ENCODE data around the gene MB21D2.
"Not testable (repeated sequence)": the region's sequence is repeated elsewhere in the genome, so short reads cannot be mapped to it uniquely, and the experiment has no call there.

The MB21D2 gene

GRCh38 chr3:192799721-192800120 is 117.9 kb downstream of the MB21D2 start:
- Histone ChIP-seq H3K27ac (no peak overlapping the region), H3K36me3 (no peaks in the 10 kb centered on the region), H3K9me3 (no peaks in the 10 kb centered on the region), H3K4me3 (ENCODE audit: low read depth in 1 of 2, low read length in 1 of 2) (no peak overlapping the region), H3K4me1 (ENCODE audit: control insufficient read depth in 1 of 2, insufficient read depth in 1 of 2, low read depth in 1 of 2, low read length in 1 of 2) (no peaks in the 10 kb centered on the region), H3K27me3 (no peaks in the 10 kb centered on the region)
- TF ChIP-seq, protein P1, sequence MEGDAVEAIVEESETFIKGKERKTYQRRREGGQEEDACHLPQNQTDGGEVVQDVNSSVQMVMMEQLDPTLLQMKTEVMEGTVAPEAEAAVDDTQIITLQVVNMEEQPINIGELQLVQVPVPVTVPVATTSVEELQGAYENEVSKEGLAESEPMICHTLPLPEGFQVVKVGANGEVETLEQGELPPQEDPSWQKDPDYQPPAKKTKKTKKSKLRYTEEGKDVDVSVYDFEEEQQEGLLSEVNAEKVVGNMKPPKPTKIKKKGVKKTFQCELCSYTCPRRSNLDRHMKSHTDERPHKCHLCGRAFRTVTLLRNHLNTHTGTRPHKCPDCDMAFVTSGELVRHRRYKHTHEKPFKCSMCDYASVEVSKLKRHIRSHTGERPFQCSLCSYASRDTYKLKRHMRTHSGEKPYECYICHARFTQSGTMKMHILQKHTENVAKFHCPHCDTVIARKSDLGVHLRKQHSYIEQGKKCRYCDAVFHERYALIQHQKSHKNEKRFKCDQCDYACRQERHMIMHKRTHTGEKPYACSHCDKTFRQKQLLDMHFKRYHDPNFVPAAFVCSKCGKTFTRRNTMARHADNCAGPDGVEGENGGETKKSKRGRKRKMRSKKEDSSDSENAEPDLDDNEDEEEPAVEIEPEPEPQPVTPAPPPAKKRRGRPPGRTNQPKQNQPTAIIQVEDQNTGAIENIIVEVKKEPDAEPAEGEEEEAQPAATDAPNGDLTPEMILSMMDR (IDR thresholded peaks at IDR 0.05): no peak

GRCh38 chr3:192795021-192795420 is 122.6 kb downstream of the MB21D2 start:
- no peak overlapping the region for H3K27ac ChIP-seq
- H3K4me3 ChIP-seq (ENCODE audit: low read depth in 1 of 2, low read length in 1 of 2): no peak overlapping the region
- no peaks in the 10 kb centered on the region for H3K4me1 ChIP-seq (ENCODE audit: control insufficient read depth in 1 of 2, insufficient read depth in 1 of 2, low read depth in 1 of 2, low read length in 1 of 2)
- TF ChIP-seq, protein P1 (IDR thresholded peaks at IDR 0.05): no peak
- peaks cover 5% of the 10 kb centered on the region for H3K27me3 ChIP-seq
- H3K9me3 ChIP-seq: no peaks in the 10 kb centered on the region
- no peaks in the 10 kb centered on the region for H3K36me3 ChIP-seq

DNA sequence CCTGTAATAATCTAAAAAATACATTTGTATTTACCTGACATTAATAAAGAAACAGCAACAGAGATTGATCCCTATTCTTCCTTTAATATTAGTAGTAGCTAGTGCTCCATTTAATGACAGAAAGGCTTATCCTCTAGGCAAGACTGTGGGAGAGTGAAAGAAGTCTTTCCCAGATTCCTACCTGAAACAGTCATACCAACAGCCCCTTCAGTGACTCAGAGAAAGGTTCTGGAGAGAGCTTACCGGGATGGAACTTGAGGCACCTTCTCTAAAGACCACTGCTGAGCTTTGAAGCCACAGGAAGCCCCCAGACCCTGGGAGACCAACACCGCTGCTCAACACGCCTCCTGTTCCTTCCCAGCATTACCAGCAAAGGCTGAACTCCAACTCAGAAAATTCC is 123.4 kb downstream of the MB21D2 start:
- no peaks in the 10 kb centered on the region for H3K36me3 ChIP-seq
- H3K9me3 ChIP-seq: no peaks in the 10 kb centered on the region
- H3K4me3 ChIP-seq (ENCODE audit: low read depth in 1 of 2, low read length in 1 of 2): no peak overlapping the region
- no peak overlapping the region for H3K27ac ChIP-seq
- H3K27me3 ChIP-seq: peaks cover 5% of the 10 kb centered on the region
- H3K4me1 ChIP-seq (ENCODE audit: control insufficient read depth in 1 of 2, insufficient read depth in 1 of 2, low read depth in 1 of 2, low read length in 1 of 2): no peaks in the 10 kb centered on the region
- TF ChIP-seq, protein P1 (IDR thresholded peaks at IDR 0.05): no peak

DNA sequence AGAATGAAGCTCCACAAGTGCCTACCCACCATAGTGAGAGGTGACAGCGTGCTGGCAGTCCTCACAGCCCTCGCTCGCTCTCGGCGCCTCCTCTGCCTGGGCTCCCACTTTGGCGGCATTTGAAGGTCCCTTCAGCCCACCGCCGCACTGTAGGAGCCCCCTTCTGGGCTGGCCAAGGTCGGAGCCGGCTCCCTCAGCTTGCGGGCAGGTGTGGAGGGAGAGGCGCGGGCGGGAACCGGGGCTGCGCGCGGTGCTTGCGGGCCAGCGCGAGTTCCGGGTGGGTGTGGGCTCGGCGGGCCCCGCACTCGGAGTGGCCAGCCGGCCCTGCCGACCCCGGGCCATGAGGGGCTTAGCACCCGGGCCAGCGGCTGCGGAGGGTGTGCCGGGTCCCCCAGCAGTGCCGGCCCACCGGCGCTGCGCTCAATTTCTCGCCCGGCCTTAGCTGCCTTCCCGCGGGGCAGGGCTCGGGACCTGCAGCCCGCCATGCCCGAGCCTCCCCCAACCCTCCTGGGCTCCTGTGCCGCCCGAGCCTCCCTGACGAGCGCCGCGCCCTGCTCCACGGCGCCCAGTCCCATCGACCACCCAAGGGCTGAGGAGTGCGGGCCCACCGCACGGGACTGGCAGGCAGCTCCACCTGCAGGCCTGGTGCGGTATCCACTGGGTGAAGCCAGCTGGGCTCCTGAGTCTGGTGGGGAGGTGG is 128.7 kb downstream of the MB21D2 start:
- not testable (repeated sequence) for H3K4me3 ChIP-seq (ENCODE audit: low read depth in 1 of 2, low read length in 1 of 2); H3K4me1 ChIP-seq (ENCODE audit: control insufficient read depth in 1 of 2, insufficient read depth in 1 of 2, low read depth in 1 of 2, low read length in 1 of 2); H3K9me3 ChIP-seq; H3K27ac ChIP-seq; H3K27me3 ChIP-seq; H3K36me3 ChIP-seq

DNA sequence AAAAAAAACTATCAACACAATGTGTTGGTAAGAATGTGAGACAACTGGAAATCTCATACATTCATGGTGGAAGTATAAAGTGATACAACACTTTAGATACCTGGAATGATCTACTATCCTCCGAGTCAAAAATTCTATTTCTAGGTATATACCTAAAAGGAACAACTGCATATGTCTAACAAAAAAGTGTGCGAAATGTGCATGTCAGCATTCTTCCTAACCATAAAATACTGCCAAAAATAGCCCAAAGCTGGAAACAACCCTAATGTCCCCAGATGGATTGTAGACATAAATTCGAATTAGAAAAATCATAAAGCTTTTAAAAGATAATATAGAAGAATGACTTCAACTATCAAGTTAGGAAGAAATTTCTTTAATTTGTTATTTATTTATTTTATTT is 139.1 kb downstream of the MB21D2 start:
- TF ChIP-seq, protein P1 (IDR thresholded peaks at IDR 0.05): no peak
- no peaks in the 10 kb centered on the region for H3K36me3 ChIP-seq
- no peaks in the 10 kb centered on the region for H3K4me1 ChIP-seq (ENCODE audit: control insufficient read depth in 1 of 2, insufficient read depth in 1 of 2, low read depth in 1 of 2, low read length in 1 of 2)
- H3K9me3 ChIP-seq: no peaks in the 10 kb centered on the region
- no peaks in the 10 kb centered on the region for H3K27me3 ChIP-seq
- H3K27ac ChIP-seq: no peak overlapping the region
- H3K4me3 ChIP-seq (ENCODE audit: low read depth in 1 of 2, low read length in 1 of 2): no peak overlapping the region

GRCh38 chr3:192774341-192774740 is 143.3 kb downstream of the MB21D2 start:
- H3K27me3 ChIP-seq; H3K4me1 ChIP-seq (ENCODE audit: control insufficient read depth in 1 of 2, insufficient read depth in 1 of 2, low read depth in 1 of 2, low read length in 1 of 2); H3K27ac ChIP-seq; H3K9me3 ChIP-seq; H3K36me3 ChIP-seq; H3K4me3 ChIP-seq (ENCODE audit: low read depth in 1 of 2, low read length in 1 of 2): not testable (repeated sequence)

Data from neutrophil (primary cell).